Posterior cingulate gyrus (tissue), 11 donors: ENCODE measurements around the gene TBC1D2B.
A peak's percentile ranks its signal among the peaks of the same experiment; 100 is the strongest.
"Not testable (repeated sequence)": the region's sequence is repeated elsewhere in the genome, so short reads cannot be mapped to it uniquely, and the experiment has no call there.

Source experiments
- DNase-seq, 10 donors: peaks; one replicate each; pipeline versions ENCODE4 v3.0.0 to v3.0.0-alpha.2; 2020 to 2021; ENCODE audit warnings: mixed read lengths in 3 of 10
- intact Hi-C: fragments of 100-400 bp; cut with DNase I; formaldehyde crosslinking; loops from one replicate; pipeline ENCODE4 v1.15.1; 2023

The TBC1D2B gene

DNA sequence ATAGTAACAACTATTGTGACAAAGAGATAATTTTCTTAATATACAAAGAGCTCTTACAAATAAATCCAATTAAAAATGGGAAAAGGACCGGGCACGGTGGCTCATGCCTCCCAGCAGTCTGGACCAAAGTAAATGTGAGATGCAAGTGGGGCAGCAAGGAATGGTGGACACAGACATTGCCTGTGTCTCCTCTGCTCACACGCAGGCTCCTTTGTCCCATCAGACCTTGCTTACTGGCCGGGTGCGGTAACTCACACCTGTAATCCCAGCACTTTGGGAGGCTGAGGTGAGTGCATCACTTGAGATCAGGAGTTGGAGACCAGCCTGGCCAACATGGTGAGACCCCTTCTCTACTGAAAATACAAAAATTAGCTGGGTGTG lies 110.3 kb downstream of the TBC1D2B start:
- intact Hi-C loops: loop anchor here (1.0 to 5.0 kb wide), 2 partner anchors 35 to 141 kb away; no protein-coding TSS in a partner anchor
- not testable (repeated sequence) for DNase-seq

GRCh38 chr15:77966540-77967234 lies 110.8 kb downstream of the TBC1D2B start:
- intact Hi-C loops: loop anchor here (1.0 to 5.0 kb wide), 2 partner anchors 36 to 142 kb away; no protein-coding TSS in a partner anchor
- DNase-seq: peak in 9 of 10 donors; percentile 50 to 94 (median 70)

DNA sequence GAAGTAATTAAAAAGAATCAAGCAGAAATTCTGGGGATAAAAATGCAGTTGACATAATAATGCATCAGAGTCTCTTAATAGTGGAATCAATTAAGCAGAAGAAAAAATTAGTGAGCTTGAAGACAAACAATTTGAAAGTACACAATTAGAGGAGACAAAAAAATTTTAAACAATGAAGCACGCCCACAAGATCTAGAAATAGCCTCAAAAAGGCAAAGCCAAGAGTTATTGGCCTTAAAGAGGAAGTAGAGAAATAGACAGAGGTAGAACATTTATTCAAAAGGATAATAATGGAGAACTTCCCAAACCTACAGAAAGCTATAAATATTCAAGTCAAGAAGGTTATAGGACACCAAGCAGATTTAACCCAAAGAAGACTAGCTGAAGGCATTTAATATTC lies 113.3 kb downstream of the TBC1D2B start:
- intact Hi-C loops: no loop called here
- DNase-seq: no peak

DNA sequence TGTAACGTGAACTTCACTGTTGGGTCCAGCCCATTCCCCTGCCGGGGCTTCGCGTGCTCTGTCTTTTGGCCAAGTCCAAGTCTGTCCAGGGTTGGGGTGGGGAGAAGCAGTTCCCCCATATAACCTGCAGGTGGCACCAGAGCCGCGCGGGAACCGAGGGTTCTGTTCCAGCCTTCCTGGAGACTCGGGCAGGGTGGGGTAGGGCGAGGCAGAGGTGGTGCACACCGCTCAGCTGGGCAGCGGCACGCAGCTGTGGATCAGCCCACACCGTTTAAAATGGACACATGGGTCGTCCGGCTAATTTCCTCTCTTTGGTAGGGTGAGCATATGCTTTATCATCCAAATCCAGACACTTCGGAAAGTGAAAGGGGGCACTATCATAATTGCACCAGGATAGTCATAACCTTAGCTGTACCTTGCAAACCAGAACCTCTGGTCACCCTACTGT lies 118.1 kb downstream of the TBC1D2B start:
- intact Hi-C loops: loop anchor here (2.0 kb wide), 2 partner anchors 149 to 281 kb away; no protein-coding TSS in a partner anchor
- DNase-seq: peak; percentile 62 to 96 (median 82)

DNA sequence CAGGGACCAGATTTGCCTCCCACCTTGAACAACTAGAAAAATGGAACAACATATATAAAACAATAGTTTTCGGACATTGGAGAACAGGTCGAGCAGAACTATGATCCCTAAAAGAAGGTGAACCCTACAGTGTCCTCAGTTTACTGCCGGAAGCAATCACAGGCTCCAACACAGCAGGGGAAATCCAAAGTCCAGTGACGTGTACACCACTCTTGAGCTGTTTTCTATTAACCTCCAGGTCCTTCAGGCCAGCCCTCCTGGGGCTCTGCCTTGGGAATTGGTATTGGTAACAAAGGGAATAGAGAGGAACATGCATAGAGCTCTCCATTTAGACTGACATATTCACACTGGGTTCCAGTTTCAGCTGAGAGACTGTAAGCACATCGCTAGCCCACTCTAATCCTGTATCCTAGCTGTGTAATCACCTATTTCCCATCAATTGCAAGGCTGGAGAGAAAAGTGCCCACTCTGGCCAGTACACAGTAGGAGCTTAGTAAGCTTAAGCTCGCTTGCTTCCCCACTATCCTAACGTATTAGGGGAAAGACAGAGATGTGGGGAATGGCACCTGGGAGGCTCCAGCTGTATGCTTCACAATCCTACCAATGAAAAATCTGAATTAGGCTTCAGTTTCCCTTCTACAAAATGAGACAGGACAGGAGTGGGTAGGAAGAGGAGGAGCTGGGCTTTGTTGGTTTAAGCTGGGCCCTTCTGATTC lies 118.6 kb downstream of the TBC1D2B start:
- not testable (repeated sequence) for DNase-seq
- intact Hi-C loops: loop anchor here (2.0 kb wide), 2 partner anchors 150 to 282 kb away; no protein-coding TSS in a partner anchor

DNA sequence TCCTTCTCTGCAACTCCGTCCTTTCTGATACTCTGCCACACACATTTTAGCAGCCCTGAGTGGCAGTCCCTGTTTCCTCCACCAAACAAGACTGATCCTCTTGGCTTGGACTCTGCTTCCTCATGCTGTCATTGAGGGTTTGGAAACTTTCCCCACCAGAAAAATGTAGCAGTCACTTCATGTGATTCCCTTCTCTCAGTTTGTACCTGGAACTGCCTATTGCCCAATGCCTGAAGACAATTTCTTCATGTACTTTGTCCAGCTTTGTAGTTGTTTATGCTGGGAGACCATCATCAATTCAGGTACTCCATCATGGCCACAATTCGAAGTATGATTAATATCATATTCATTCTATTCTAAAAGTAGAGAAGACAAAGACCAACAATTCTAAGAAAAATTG lies 119.5 kb downstream of the TBC1D2B start:
- not testable (repeated sequence) for DNase-seq
- intact Hi-C loops: loop anchor here (2.0 kb wide), 2 partner anchors 151 to 283 kb away; no protein-coding TSS in a partner anchor

GRCh38 chr15:77953926-77954325 lies 123.6 kb downstream of the TBC1D2B start:
- intact Hi-C loops, DNase-seq: not testable (repeated sequence)

GRCh38 chr15:77952928-77953446 lies 124.5 kb downstream of the TBC1D2B start:
- DNase-seq: peak in 1 of 10 donors; percentile 83
- intact Hi-C loops: not testable (repeated sequence)

GRCh38 chr15:77951105-77951786 lies 126.3 kb downstream of the TBC1D2B start:
- intact Hi-C loops, DNase-seq: not testable (repeated sequence)

GRCh38 chr15:77950470-77950869 lies 127.0 kb downstream of the TBC1D2B start:
- intact Hi-C loops, DNase-seq: not testable (repeated sequence)

- intact Hi-C loops: no loop called here
- DNase-seq: no peak
Observed at GRCh38 chr15:77945566-77945965, 131.9 kb downstream of the TBC1D2B start.
